ENCODE measurements around the gene CCDC102B. TPM values are rescaled to one million over a fixed set of nuclear protein-coding genes. Genes with fewer than 3 reads are reported as not detected.

CCDC102B gene
- total and polyA plus RNA-seq, 3 donors from 2014 or later, result 13.3 to 25.1 (median 14.9) TPM

DNA sequence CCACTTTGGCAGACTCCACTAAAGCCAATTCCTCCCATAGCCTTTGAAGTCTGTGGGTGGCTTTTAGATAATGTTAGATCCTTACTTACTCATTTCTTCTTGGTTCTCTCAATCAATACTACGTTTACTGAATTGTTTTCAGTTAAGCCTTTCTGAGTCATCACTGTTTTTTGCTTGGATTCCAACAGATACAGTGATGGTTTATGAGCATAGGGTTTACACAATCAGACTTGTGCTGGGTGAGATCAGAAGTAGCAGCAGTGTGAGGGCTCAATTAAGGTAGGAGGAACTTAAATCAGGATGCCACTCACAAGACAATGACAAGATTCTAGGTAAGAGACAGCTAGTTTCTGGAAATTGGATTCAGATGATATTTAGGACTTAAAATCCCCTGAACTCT, 305.1 kb downstream of the CCDC102B start:
- H3K4me1 ChIP-seq, result no peaks in the 10 kb centered on the region
- DNase-seq, result no peak
- WGBS, 2 donors, result 55 to 63% methylated on average over 1 of the region's 1 CpG
- intact Hi-C loops (cut with DNase I; ENCODE audit: low total_unique reads), result no loop called here
- no peak for TF ChIP-seq POLR2A (IDR thresholded peaks at IDR 0.05)
- TF ChIP-seq, protein P1, sequence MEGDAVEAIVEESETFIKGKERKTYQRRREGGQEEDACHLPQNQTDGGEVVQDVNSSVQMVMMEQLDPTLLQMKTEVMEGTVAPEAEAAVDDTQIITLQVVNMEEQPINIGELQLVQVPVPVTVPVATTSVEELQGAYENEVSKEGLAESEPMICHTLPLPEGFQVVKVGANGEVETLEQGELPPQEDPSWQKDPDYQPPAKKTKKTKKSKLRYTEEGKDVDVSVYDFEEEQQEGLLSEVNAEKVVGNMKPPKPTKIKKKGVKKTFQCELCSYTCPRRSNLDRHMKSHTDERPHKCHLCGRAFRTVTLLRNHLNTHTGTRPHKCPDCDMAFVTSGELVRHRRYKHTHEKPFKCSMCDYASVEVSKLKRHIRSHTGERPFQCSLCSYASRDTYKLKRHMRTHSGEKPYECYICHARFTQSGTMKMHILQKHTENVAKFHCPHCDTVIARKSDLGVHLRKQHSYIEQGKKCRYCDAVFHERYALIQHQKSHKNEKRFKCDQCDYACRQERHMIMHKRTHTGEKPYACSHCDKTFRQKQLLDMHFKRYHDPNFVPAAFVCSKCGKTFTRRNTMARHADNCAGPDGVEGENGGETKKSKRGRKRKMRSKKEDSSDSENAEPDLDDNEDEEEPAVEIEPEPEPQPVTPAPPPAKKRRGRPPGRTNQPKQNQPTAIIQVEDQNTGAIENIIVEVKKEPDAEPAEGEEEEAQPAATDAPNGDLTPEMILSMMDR (IDR thresholded peaks at IDR 0.05), result no peak
- H3K27me3 ChIP-seq, result no peaks in the 10 kb centered on the region
- H3K27ac ChIP-seq, result no peak overlapping the region
- no peaks in the 10 kb centered on the region for H3K9me3 ChIP-seq
- H3K36me3 ChIP-seq (ENCODE audit: low read depth, missing control alignments), result no peaks in the 10 kb centered on the region
- no peak overlapping the region for H3K4me3 ChIP-seq

Small RNAs within 50 kb of the gene (small RNA-seq; reads per million reads assigned to genes)
- 0 reads per million in 2 donors for gene RNU6-39P

Other genes with a start within 250 kb of the CCDC102B start
- 10 to 100 TPM; 39.9 to 45.4 TPM for gene TMX3, start 83.0 kb upstream of the CCDC102B start, total RNA-seq
- gene TMX3, start 83.0 kb upstream of the CCDC102B start, polyA plus RNA-seq (ENCODE audit: insufficient read depth, low read depth, low replicate concordance), result 27.1 TPM

Data from testis (tissue), 3 donors.